Umbilical cord (tissue), 2 donors: ENCODE data around the gene ENTPD7. TPM values are rescaled to one million over a fixed set of nuclear protein-coding genes. Genes with fewer than 3 reads are reported as not detected.
A peak's percentile ranks its signal among the peaks of the same experiment; 100 is the strongest.
"Not testable (repeated sequence)": the region's sequence is repeated elsewhere in the genome, so short reads cannot be mapped to it uniquely, and the experiment has no call there.

ENCODE experiments used
- DNase-seq: peaks from one replicate; pipeline ENCODE4 v3.0.0-alpha.2; 2015; ENCODE audit warnings: low spot score
- total RNA-seq: library from RNA; depleted of rRNA; stranded (reverse); fragments of >200 nt; gene quantifications from one replicate; pipeline ENCODE4 v1.2.3, GENCODE V29; 2014; ENCODE audit warnings: low replicate concordance; ENCODE audit not compliant: insufficient read depth

The ENTPD7 gene
- total RNA-seq, 1 donor from 2014 or later, result 19.0 TPM

DNA sequence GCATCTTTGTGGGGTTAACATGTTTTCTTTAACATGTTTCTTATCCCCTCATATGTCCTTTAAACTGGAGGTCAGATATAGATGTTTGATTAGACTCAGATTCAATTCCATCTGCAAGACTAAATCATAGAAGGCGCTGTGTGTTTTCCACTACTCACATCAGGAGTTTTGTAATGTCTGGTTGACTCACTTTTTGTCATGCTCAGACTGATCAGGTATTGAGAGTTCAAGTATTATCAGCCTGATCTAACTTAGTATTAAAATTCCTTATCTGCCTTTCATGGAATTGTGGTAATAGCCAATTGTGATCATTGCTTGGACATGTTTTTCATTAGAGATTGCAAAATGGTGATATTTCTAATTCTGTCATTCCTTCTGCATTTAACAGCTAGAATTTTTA, 30.2 kb downstream of the ENTPD7 start:
- no peak for DNase-seq

- DNase-seq, result no peak
Measured at GRCh38 chr10:99693933-99694583, 34.7 kb downstream of the ENTPD7 start.

GRCh38 chr10:99695761-99696160, 36.5 kb downstream of the ENTPD7 start:
- no peak for DNase-seq

DNA sequence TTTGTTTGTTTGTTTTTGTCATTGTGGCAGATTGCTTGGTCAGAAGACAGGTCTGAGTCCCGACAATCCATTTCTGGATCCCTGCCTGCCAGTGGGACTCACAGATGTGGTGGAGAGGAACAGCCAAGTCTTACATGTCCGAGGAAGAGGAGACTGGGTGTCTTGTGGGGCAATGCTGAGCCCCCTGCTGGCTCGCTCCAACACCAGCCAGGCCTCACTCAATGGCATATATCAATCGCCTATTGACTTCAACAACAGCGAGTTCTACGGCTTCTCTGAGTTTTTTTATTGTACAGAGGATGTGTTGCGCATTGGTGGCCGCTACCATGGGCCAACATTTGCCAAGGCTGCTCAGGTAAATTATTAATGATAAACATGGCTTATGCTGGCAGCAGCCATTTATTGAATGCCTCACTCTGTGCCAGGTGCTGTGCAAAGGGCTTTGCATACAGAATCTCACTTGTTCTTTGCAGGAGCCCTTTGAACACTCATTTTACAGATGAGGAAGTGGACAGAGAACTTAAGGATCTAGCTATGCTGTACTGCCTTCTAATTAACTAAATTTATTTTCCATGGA, 39.3 kb downstream of the ENTPD7 start:
- DNase-seq, result no peak

- no peak for DNase-seq
Measured at GRCh38 chr10:99700649-99701048, 41.3 kb downstream of the ENTPD7 start.

DNA sequence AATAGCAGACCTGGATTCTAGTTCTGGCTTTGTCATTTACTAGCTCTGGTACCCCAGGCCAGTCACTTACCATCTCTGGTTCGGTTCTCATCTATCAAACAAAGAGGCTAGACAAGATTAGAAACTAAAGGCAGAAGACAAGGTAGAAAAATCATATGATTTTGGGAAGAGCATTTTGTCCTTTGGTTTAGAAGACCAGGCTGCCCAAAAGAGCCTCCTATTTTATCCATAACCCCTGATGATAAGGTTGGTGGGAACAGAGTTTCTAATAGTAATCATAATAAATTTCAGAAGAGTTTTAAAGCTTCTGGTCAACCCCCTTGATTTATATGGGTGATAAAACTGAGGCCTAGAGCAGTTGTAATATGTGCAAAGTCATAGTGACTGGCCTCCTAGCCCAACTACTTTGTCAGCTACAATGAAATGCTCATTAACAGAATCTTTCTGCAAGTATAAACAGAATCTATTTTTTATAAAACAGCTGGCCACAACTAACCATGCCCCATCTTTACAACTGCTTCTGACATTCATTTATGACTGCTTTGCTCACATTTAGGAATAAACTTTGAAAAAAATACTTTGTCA, 49.2 kb downstream of the ENTPD7 start:
- no peak for DNase-seq

DNA sequence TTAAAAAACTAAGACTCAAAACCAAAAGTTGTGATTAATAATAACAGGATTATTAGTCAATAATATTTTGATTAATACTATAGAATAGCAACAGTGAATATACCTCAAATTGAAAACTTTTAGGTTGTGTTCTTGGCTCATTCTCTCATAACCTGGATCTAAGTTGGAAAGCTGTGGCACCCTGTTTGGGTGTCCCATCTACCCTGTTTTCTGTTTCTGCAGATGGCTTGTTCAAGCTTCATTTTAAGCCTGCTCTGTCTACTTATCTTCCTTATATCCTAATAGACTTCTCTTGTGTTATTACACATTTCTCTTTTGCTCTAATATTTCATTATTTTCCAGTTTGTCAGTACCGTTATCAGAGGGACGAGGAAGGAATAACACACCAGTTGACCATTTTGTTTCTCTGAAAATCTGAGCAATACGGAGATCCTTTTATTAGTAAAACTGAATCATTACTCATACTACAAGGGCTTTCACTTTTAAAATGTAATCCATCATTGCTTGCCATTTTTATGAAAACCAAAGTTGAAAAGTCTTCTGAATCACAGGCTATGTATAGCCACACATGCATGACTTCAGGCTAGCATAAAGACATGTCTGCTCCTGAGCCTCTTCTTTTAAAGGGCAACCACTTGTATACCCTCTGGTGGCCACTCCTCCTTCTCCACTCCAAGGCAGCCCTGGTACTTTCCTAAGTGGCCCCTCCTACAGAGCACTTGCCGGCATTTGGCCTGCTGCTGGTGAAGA, 50.3 kb downstream of the ENTPD7 start:
- no peak for DNase-seq

DNA sequence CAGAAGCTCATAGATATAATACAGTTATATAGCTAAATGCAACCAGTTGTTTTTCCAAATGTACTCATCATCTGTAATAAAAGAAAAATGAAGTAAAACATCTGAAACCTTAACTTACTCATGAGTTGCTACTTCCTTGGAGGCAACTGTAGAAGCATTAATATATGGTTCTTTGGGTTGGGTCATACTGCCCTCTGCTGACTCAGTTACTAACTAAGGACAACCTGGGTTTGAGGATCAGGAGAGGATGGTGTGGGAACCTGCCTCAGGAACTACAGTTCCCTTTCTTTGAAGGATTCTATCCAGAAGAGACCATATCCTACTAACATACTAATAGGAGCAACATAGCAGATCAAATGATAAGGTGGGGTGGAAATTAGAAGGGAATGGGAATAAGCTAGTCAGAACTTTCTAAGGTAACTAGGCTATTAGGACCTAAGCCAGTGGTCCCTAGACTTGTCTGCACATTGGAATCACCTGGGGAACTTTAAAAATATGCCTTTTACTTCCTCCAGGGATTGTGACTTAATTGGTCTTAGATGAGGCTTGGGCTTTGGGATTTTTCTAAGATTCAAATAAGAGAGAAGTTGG, 51.9 kb downstream of the ENTPD7 start:
- peak; percentile 53 for DNase-seq

DNA sequence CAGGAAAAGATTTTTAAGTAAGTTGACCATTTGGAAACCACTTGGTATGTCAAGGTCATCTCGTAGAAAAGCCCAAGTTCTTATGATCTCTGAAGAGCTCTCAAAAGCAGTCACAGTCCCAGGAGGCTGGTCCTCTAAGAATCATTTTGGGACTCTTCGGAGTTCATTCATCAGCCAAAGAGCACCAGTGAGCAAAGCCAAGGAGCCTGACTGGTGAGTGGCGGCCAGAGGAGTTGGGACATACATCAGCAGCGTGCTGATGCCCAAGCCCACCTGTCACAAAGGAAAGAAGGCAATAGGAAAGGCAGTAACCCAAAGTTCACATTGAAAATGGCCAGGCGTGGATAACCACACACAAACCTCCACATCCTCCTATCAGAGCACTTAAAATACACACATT, 55.1 kb downstream of the ENTPD7 start:
- DNase-seq, result no peak

DNA sequence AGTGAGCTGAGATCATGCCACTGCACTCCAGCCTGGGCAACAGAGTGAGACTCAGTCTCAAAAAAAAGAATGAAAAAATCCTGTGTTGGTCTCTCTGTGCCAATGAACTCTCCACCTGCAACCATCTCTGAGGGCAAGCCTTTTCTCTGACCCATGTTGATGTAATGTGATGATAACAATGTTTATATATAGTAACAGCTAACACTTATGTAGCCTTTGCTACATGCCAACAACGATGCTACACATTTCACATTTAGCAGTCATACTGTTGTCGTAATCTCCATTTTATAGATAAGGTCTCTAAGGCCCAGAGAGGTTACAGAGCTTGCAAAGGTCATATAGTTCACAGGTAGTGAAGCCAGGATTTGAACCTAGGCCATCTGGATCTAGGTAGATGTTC, 61.1 kb downstream of the ENTPD7 start:
- DNase-seq, result no peak

GRCh38 chr10:99730026-99730425, 70.7 kb downstream of the ENTPD7 start:
- no peak for DNase-seq

- DNase-seq, result no peak
Measured at GRCh38 chr10:99731306-99732032, 72.2 kb downstream of the ENTPD7 start.

- peak; percentile 99 for DNase-seq
Measured at GRCh38 chr10:99732033-99732842, 72.9 kb downstream of the ENTPD7 start, which contains the start of the genes COX15 and CUTC. Gene COX15, minus strand, starts transcription at chr10:99732127. Its CDS starts 78 bp downstream, at chr10:99732049. Gene CUTC, plus strand, starts transcription at chr10:99732234. Its CDS starts 115 bp downstream, at chr10:99732349.

GRCh38 chr10:99733366-99733765, 74.1 kb downstream of the ENTPD7 start:
- DNase-seq, result peak; percentile 1

GRCh38 chr10:99734111-99734510, 74.8 kb downstream of the ENTPD7 start:
- not testable (repeated sequence) for DNase-seq

GRCh38 chr10:99740260-99740659, 81.0 kb downstream of the ENTPD7 start:
- DNase-seq, result no peak

DNA sequence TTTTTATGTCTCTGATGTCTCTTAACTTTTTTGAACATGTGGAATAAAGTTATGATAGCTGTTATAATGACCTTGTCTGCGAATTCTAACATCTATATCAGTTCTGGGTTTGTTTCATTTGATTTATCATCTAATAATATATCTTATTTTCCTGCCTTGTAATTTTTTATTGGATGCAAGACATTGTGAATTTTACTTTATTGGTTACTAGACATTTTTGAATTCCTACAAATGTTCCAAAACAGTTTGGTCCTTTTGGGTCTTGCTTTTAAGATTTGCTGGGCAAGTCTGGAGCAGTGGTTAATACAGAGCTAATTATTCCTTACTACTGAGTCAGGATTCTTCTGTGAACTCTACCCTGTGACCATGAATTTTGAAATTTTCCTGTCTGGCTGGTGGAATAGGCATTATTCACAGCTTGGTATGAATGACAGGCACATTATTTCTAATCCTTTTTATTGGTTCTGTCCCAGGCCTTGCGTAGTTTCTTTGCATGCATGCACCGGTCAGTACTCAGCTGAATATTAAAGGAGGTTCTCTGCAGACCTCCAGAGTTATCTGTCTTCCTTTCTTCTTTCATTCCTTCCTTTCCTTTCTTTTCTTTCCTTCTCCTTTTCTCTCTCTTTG, 81.7 kb downstream of the ENTPD7 start:
- DNase-seq, result no peak

- DNase-seq, result no peak
Measured at GRCh38 chr10:99742254-99742653, 82.9 kb downstream of the ENTPD7 start.

GRCh38 chr10:99742701-99743100, 83.4 kb downstream of the ENTPD7 start:
- DNase-seq, result no peak

GRCh38 chr10:99743841-99744240, 84.5 kb downstream of the ENTPD7 start:
- DNase-seq, result no peak
